H9 (cell line): ENCODE measurements around the gene MAT2A. TPM values are rescaled to one million over a fixed set of nuclear protein-coding genes. Genes with fewer than 3 reads are reported as not detected.

Source experiments
- DNase-seq: peaks from one replicate; pipeline ENCODE4 v3.0.0-alpha.2; 2017
- H2AFZ ChIP-seq: one replicate; pipeline ENCODE4 v1.6.1; 2013; ENCODE audit warnings: mild to moderate bottlenecking, low read length, control low read depth, moderate library complexity
- H2AK5ac ChIP-seq: 2 replicates; pipeline ENCODE4 v1.6.1; 2013; ENCODE audit warnings: low read length, control low read depth, mixed read lengths; ENCODE audit not compliant: insufficient read length
- H2BK120ac ChIP-seq: one replicate; pipeline ENCODE4 v1.6.1; 2013; ENCODE audit warnings: low read depth, mild to moderate bottlenecking, low read length, control low read depth, inconsistent platforms; ENCODE audit not compliant: poor library complexity, severe bottlenecking
- H2BK12ac ChIP-seq: 2 replicates; pipeline ENCODE4 v1.6.1; 2013; ENCODE audit warnings: low read length, control low read depth, mixed read lengths, low read depth; ENCODE audit not compliant: insufficient read length
- H2BK15ac ChIP-seq: 2 replicates; pipeline ENCODE4 v1.6.1; 2013; ENCODE audit warnings: low read depth, low read length, control low read depth
- H2BK20ac ChIP-seq: one replicate; pipeline ENCODE4 v1.6.1; 2013; ENCODE audit warnings: low read depth, mild to moderate bottlenecking, low read length, control low read depth, inconsistent platforms; ENCODE audit not compliant: poor library complexity, severe bottlenecking
- H2BK5ac ChIP-seq: 2 replicates; pipeline ENCODE4 v1.6.1; 2013; ENCODE audit warnings: low read length, control low read depth, mixed read lengths; ENCODE audit not compliant: insufficient read length
- H3K14ac ChIP-seq: 2 replicates; pipeline ENCODE4 v1.6.1; 2013; ENCODE audit warnings: low read length, control low read depth; ENCODE audit not compliant: insufficient read depth
- H3K18ac ChIP-seq: 2 replicates; pipeline ENCODE4 v1.6.1; 2013; ENCODE audit warnings: low read depth, mild to moderate bottlenecking, mixed read lengths, low read length, control low read depth; ENCODE audit not compliant: insufficient read length
- H3K23ac ChIP-seq: 2 replicates; pipeline ENCODE4 v1.6.1; 2013; ENCODE audit warnings: low read length, control low read depth, mixed read lengths, low read depth; ENCODE audit not compliant: insufficient read length
- H3K23me2 ChIP-seq: 2 replicates; pipeline ENCODE4 v1.6.1; 2013; ENCODE audit warnings: low read depth, mild to moderate bottlenecking, mixed read lengths, low read length, control low read depth; ENCODE audit not compliant: insufficient read length, poor library complexity, severe bottlenecking
- H3K27ac ChIP-seq: 2 replicates; pipeline ENCODE4 v1.5.1; 2013; ENCODE audit warnings: low read length, control low read depth, mixed read lengths, low read depth; ENCODE audit not compliant: insufficient read length
- H3K27me3 ChIP-seq: 2 replicates; pipeline ENCODE4 v1.6.1; 2013; ENCODE audit warnings: low read length, control low read depth, inconsistent platforms; ENCODE audit not compliant: insufficient read depth
- H3K4ac ChIP-seq: 2 replicates; pipeline ENCODE4 v1.6.1; 2013; ENCODE audit warnings: low read depth, mild to moderate bottlenecking, control low read depth, inconsistent platforms, low read length, moderate library complexity
- H3K4me1 ChIP-seq: 2 replicates; pipeline ENCODE4 v1.6.1; 2013; ENCODE audit warnings: low read length, control low read depth, inconsistent platforms; ENCODE audit not compliant: insufficient read depth
- H3K4me2 ChIP-seq: 2 replicates; pipeline ENCODE4 v1.6.1; 2013; ENCODE audit warnings: low read length, control low read depth, mixed read lengths; ENCODE audit not compliant: insufficient read length, insufficient read depth
- H3K56ac ChIP-seq: 2 replicates; pipeline ENCODE4 v1.6.1; 2013; ENCODE audit warnings: low read depth, mild to moderate bottlenecking, mixed read lengths, low read length, control low read depth; ENCODE audit not compliant: insufficient read length
- H3K79me1 ChIP-seq: 2 replicates; pipeline ENCODE4 v1.6.1; 2013; ENCODE audit warnings: low read depth, mild to moderate bottlenecking, moderate library complexity, low read length, control low read depth, inconsistent platforms; ENCODE audit not compliant: insufficient read depth, poor library complexity, severe bottlenecking
- H3K79me2 ChIP-seq: 2 replicates; pipeline ENCODE4 v1.6.1; 2013; ENCODE audit warnings: low read length, control low read depth, inconsistent platforms; ENCODE audit not compliant: insufficient read depth
- H3K9ac ChIP-seq: 2 replicates; pipeline ENCODE4 v1.6.1; 2013; ENCODE audit warnings: low read length, control low read depth, mixed read lengths; ENCODE audit not compliant: insufficient read length; ENCODE audit errors: extremely low read depth
- H3K9me3 ChIP-seq: one replicate; pipeline ENCODE4 v1.6.1; 2013; ENCODE audit warnings: low read depth, low read length, inconsistent platforms; ENCODE audit not compliant: control insufficient read depth
- H3T11ph ChIP-seq: one replicate; pipeline ENCODE4 v1.6.1; 2013; ENCODE audit warnings: mild to moderate bottlenecking, low read length, control low read depth, inconsistent platforms
- H4K20me1 ChIP-seq: one replicate; pipeline ENCODE4 v1.6.1; 2013; ENCODE audit not compliant: control insufficient read depth, insufficient read length, insufficient read depth
- H4K5ac ChIP-seq: 2 replicates; pipeline ENCODE4 v1.6.1; 2013; ENCODE audit warnings: low read depth, mild to moderate bottlenecking, mixed read lengths, low read length, control low read depth; ENCODE audit not compliant: insufficient read length
- H4K8ac ChIP-seq: replicated peaks from 2 replicates; pipeline ENCODE4 v1.6.1; 2013; ENCODE audit warnings: low read length, control low read depth, mixed read lengths, low read depth; ENCODE audit not compliant: insufficient read length
- H4K91ac ChIP-seq: 2 replicates; pipeline ENCODE4 v1.6.1; 2013; ENCODE audit warnings: low read depth, mild to moderate bottlenecking, moderate library complexity, mixed read lengths, low read length, control low read depth; ENCODE audit not compliant: insufficient read length
- H3K27ac Mint-ChIP-seq, 3 experiments: 2 replicates in 2 of 3; 3 replicates in 1 of 3; pipeline ENCODE4 v1.8.0; 2020 to 2021; ENCODE audit warnings: mixed read lengths in 3 of 3, mild to moderate bottlenecking in 1 of 3, moderate library complexity in 1 of 3
- H3K27me3 Mint-ChIP-seq: 2 replicates; pipeline ENCODE4 v1.8.0; 2021; ENCODE audit warnings: low read depth, mild to moderate bottlenecking, moderate library complexity, mixed read lengths
- H3K36me3 Mint-ChIP-seq, 3 experiments: 2 replicates in 2 of 3; 3 replicates in 1 of 3; pipeline ENCODE4 v1.8.0; 2020 to 2021; ENCODE audit warnings: low read depth in 3 of 3, mixed read lengths in 3 of 3; ENCODE audit not compliant: insufficient read depth in 1 of 3
- H3K4me1 Mint-ChIP-seq, 2 experiments: 2 replicates each; pipeline ENCODE4 v1.8.0; 2020; ENCODE audit warnings: mixed read lengths in 2 of 2
- H3K4me3 Mint-ChIP-seq, 2 experiments: 2 replicates in 1 of 2; 3 replicates in 1 of 2; pipeline ENCODE4 v1.8.0; 2020 to 2021; ENCODE audit warnings: mild to moderate bottlenecking in 2 of 2, mixed read lengths in 2 of 2, moderate library complexity in 1 of 2
- H3K9me3 Mint-ChIP-seq, 2 experiments: 2 replicates in 1 of 2; 3 replicates in 1 of 2; pipeline ENCODE4 v1.8.0; 2020; ENCODE audit warnings: mild to moderate bottlenecking in 2 of 2, mixed read lengths in 2 of 2, moderate library complexity in 1 of 2
- WGBS: extraction: QIAGEN DNeasy Blood & Tissue Kit; methylation state at CpG from one replicate; pipeline ENCODE4 v1.1.7; 2013; ENCODE audit warnings: missing lambda C conversion rate, low lambda C conversion rate, mixed read lengths; ENCODE audit not compliant: insufficient read length; ENCODE audit errors: extremely low coverage; 5-methylcytosine and 5-hydroxymethylcytosine counted together
- total RNA-seq: library from RNA; stranded (reverse); gene quantifications from 2 replicates; pipeline ENCODE4 v1.2.1, GENCODE V29; 2021
- TF ChIP-seq, protein P1 (sequence below): fragments of 200-600 bp; sonication (generic); conservative IDR thresholded peaks from 3 replicates; pipeline ENCODE4 v1.8.0; 2021; ENCODE audit warnings: antibody characterized with exemption, mild to moderate bottlenecking

The MAT2A gene
- total RNA-seq, 1 experiment from 2014 or later, result 459 TPM

DNA sequence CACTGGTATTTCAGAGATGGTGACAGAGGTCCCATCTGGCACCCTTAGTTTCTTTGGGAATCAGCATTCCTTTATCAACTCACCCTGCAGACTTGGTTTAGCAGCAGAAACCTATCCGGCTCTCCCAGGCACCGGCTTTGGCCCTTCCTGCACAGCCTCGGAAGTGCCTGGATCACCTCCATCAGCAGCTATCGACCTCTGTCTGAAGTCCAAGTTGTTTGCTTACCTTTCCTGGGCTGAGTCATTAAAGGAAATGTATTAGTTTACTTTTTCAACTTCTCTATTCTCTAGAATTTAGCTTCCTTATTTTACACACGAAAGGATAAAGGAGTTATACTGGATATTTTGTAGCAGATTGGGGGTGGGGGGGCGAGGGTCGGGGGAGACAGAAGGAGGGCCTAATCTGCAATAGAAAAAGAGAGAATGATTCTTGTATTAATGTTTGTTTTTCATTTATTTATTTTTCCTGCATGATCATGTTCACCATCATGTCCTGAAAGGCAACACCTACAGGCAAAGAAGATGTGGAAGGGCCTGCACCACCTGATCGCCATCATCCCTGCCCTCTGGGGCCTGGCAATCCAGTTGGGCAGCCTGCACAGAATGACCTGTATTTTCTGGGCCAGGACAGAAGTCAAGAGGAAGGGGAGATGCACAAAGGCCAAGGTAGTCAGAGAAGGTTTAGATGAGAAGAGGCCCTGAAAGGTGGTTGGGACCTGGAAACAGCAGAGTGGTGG is 22.1 kb upstream of the MAT2A start:
- H3K18ac ChIP-seq, result no peak overlapping the region
- no peak for DNase-seq
- no peak overlapping the region for H3K27ac Mint-ChIP-seq
- H3K79me1 ChIP-seq, result no peaks in the 10 kb centered on the region
- H4K91ac ChIP-seq, result no peak overlapping the region
- no peak overlapping the region for H2BK15ac ChIP-seq
- no peak overlapping the region for H3K56ac ChIP-seq
- H3K4me1 Mint-ChIP-seq, result no peaks in the 10 kb centered on the region
- H3K4me2 ChIP-seq, result no peak overlapping the region
- no peaks in the 10 kb centered on the region for H4K20me1 ChIP-seq
- no peak overlapping the region for H2AK5ac ChIP-seq
- H3K23me2 ChIP-seq, result no peaks in the 10 kb centered on the region
- H4K8ac ChIP-seq, result no peak overlapping the region
- no peaks in the 10 kb centered on the region for H3K27me3 ChIP-seq
- H4K5ac ChIP-seq, result no peak overlapping the region
- H3K36me3 Mint-ChIP-seq, result no peaks in the 10 kb centered on the region
- no peak overlapping the region for H3K23ac ChIP-seq
- no peak overlapping the region for H2BK120ac ChIP-seq
- no peaks in the 10 kb centered on the region for H3K9me3 ChIP-seq
- no peak overlapping the region for H2BK20ac ChIP-seq
- no peaks in the 10 kb centered on the region for H3K4me1 ChIP-seq
- TF ChIP-seq, protein P1, sequence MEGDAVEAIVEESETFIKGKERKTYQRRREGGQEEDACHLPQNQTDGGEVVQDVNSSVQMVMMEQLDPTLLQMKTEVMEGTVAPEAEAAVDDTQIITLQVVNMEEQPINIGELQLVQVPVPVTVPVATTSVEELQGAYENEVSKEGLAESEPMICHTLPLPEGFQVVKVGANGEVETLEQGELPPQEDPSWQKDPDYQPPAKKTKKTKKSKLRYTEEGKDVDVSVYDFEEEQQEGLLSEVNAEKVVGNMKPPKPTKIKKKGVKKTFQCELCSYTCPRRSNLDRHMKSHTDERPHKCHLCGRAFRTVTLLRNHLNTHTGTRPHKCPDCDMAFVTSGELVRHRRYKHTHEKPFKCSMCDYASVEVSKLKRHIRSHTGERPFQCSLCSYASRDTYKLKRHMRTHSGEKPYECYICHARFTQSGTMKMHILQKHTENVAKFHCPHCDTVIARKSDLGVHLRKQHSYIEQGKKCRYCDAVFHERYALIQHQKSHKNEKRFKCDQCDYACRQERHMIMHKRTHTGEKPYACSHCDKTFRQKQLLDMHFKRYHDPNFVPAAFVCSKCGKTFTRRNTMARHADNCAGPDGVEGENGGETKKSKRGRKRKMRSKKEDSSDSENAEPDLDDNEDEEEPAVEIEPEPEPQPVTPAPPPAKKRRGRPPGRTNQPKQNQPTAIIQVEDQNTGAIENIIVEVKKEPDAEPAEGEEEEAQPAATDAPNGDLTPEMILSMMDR, result no peak
- H3K27me3 Mint-ChIP-seq, result no peaks in the 10 kb centered on the region
- WGBS, result no CpG with 5 or more reads among the region's 8 CpGs
- H3K4ac ChIP-seq, result no peak overlapping the region
- no peaks in the 10 kb centered on the region for H3K9me3 Mint-ChIP-seq
- H2BK12ac ChIP-seq, result no peak overlapping the region
- H3K27ac ChIP-seq, result no peak overlapping the region
- no peak overlapping the region for H3K14ac ChIP-seq
- H3K4me3 Mint-ChIP-seq, result no peak overlapping the region; a peak in 1 of 5 replicates
- no peak overlapping the region for H3K9ac ChIP-seq
- H2AFZ ChIP-seq, result no peak overlapping the region
- H3T11ph ChIP-seq, result no peak overlapping the region
- H2BK5ac ChIP-seq, result no peak overlapping the region
- H3K79me2 ChIP-seq, result no peaks in the 10 kb centered on the region
